SW 1271 (cell line): Measurements from ENCODE around the gene KRT83.
"Not testable (repeated sequence)": the region's sequence is repeated elsewhere in the genome, so short reads cannot be mapped to it uniquely, and the experiment has no call there.

ENCODE experiments used
- DNase-seq, 2 experiments: peaks; one replicate each; lab custom pipeline; 2025; lab: John Stamatoyannopoulos, UW

The KRT83 gene

DNA sequence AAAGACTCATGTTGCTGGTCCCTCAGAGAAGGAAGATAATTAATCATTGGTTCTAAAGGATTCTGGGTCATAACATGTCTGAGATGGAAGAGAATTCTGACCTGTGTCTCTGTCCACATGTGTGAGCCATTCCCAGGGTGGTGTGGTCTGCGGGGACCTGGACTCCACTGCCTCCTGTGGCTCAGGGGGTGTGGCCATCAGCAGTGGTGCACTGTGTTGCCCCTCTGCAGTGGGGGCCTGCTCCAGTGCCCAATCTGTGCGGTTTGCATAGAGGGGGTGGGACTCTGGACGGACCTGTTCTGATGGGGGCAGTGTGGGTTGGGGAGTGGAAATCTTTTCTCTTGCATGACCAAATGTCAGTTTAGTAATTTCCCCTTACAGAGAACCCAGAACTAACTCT is 32.6 kb upstream of the KRT83 start:
- DNase-seq: no peak

DNA sequence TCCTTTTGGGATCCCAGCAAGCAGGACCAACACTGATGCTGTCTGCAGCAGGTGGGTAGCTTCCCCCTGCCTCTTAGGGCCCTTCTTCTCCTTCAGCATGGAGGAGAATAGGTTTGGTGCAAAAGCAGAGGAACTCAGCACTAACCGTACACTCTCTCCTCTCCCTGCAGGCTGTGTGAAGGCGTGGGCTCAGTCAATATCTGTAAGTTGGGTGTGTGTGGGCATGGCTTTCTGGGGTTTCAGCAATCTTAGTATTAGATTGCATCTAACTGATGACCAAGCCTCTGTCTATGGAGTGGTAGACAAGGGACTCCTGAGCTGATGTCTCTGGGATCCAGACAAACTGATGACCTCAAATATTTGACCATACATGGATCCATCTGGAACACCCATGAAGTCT is 31.8 kb upstream of the KRT83 start:
- no peak for DNase-seq

DNA sequence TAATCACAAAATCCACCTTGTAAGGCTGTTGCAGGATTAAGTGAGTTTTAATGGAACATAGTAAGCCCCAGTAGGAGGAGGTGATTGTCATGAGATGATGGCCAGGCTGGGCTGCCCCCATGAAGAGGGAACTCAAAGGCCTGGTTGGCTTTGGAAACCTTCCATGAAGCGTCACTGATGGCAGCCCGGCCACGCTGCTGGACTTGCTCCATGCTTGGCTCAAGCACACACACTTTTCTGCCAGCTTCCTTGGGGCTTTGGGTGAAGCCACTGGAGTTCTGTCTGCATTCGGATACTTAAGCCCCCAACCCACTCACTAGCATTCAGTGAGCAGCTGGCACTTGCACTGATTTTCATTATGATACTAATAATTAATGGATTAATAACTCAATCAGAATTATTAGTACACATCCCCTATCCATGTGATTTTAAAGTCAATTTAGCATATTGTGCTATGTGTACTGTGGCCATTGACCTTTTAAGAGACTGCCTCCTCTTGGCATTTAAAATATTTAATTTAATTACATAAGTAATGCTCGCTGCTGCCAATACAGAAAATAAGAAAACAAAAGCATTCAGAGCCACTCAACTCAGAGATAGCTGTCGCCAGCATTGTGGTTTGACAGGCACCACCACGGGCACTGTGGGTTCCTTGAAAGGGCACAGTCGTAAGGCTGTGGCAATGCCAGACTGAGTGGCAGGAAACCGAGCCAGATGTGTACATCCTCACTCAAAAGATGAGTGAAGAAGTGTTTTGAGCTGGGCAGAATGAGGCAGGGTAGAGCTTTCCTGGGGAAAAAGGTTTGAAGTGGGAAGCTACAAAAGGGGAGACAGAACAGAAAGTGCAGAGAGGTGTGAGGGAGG is 30.2 kb upstream of the KRT83 start:
- no peak for DNase-seq

DNA sequence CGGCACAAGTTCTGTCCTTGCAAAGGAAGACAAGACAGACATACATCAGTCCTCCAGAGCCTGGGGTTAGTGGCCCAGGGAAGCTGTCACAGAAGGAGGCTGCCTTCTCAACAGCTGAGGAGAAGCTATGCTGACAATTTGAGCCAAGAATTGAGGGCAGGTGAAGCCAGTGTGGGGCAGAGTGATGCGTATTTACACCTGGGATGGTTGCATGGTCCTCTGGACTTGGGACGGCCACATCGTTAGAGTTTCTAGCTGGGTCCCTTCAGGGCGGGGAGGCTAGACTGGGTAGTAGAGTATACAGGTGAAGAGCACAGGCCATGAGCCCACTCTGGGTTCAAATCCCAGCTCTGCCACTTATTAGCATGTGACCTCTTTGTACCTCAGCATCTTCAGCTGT is 29.6 kb upstream of the KRT83 start:
- no peak for DNase-seq

DNA sequence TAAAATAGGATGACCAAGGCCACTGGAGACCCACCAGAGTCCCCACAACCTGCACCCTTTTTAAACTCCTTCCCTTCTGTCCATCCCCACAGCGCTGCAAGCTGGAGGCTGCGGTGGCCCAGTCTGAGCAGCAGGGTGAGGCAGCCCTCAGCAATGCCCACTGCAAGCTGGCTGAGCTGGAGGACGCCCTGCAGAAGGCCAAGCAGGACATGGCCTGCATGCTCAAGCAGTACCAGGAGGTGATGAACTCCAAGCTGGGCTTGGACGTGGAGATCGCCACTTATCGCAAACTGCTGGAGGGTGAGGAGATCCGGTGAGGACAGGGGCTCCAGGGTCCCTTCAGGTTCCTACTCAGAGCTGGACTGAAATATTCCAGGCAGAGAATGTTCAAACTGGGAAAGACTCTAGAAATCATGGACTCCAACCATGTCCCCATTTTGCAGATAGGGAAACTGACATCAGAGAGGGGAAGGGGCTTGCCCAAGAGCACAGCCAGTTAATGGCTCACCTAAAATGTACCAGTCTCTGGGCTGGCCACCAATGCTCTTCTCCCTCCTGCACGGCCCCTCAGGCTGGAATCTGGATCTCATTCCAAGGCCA is 28.9 kb upstream of the KRT83 start:
- DNase-seq: no peak

DNA sequence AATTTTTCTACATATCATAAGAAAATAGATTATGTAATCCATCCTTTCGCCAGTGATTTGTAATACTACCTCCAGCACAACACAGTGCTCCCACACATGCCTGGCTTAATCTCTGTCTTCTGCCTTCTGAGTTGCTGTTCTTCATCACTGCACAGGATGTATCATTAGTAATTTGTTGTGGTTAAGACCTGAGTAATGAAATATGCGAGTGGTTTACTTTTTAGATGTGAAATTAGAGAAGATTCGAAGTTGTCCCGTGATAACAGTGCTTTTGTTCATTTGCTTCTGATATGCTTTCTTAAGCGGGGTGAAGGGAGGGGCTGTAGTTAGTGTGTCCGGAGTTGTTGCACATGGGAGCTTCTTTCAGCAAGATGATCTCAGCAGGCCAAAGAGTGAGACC is 28.0 kb upstream of the KRT83 start:
- DNase-seq: no peak

DNA sequence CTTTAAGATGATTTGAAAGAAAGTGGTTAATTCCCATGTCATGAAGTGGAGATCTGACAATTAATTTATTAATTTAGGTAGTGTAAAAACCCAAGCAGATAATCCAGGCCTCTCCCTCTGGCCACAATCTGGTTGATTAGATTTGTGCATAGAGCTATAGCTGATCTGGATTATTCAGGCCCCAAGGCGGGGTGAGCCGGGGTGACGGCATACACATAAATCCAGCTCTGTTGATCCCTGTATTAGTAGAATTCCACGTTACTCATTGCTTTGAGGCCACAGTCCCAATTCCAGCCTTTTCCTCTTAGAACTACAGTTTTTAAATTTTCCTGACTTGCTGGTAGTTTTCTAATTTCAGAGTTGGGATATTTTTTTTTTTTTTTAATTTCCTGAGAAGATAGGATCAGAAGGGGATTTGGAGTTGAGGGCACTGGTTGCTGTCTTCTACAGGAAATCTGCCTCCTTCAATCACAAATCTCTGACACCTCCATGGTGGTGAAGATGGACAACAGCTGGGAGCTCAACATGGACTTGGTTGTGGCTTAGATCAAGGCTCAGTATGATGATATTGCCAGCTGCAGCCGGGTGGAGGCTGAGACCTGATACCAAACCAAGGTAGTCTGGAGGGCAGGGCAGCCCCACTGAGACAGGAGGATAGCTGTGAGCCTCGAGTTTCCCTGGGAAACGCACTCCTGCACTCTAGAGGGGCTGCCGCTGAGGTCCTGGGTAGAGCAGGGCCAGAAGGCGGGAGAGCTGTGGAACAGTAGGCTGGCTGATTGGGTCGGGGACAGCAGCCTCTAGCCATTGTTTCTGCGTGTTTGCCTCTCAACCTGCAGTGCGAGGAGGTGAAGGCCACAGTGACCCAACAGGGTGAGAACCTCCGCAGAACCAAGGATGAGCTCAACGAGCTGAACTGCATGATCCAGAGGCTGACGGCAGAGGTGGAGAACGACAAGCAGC is 26.6 kb upstream of the KRT83 start:
- DNase-seq: no peak

DNA sequence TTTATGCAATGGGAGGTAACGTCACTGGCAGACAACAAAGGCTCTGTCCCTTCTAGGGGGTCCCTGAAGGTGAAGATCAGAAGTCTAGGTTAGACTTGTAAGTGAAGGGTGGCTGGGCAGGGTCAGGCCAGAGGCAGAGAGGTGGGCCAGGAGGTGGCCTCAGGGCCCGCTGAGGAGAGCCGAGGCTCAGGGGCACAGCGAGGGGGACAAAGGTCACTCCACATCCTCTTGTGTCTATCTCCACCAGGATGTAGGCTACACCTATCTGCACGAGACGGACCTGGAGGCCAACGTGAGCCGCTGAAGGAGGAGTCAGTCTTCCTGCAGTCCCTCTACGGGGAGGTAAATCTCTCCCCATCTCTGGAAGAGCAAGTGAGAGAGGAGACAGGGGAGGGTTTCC is 25.8 kb upstream of the KRT83 start:
- no peak for DNase-seq

DNA sequence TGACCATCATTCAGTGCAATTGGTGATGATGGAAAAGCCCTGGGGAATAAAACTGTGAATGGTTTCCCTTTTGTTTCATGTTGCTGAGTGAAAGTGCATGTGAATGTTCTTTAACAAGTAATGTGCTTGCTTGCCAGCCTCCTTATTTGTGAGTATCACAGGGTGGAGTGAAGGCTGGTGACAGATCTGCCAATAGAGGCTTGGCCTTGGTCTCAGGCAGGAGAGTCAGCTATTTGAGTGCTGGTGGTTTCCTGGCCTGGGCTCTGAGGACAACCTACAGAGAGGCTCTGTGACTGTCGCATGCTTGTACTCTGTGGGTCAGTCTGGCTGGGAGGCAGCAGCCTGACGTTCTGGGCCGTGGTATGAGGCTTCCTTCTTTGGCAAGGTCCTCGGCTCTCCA is 25.4 kb upstream of the KRT83 start:
- no peak for DNase-seq

DNA sequence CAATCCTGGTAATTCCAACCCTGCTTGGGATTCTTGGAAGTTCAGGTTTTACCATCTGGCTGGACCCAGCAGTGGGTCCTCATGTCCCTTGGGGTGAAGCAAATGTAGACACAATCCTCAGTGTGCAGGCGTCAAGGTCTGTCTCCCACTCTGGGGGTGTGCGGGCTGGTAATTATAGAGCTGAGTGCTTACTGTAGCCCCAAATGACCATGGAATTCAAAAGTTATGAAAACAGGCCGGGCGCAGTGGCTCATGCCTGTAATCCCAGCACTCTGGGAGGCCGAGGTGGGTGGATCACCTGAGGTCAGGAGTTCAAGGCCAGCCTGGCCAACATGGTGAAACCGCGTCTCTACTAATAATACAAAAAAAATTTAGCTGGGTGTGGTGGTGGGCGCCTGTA is 23.8 kb upstream of the KRT83 start:
- DNase-seq: not testable (repeated sequence)

DNA sequence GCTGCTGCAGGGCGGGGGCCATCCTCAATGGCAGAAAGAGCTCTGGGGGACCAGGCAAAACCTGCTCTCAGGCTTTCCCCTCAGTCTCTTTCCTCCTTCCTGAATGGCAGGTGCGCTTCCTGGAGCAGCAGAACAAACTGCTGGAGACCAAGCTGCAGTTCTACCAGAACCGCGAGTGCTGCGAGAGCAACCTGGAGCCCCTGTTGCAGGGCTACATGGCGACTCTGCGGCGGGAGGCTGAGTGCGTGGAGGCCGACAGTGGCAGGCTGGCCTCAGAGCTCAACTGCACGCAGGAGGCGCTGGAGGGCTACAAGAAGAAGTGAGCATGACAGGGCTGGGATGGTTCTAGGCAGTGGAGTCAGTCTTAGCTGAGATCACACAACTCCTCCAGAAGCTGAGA is 22.9 kb upstream of the KRT83 start:
- no peak for DNase-seq

DNA sequence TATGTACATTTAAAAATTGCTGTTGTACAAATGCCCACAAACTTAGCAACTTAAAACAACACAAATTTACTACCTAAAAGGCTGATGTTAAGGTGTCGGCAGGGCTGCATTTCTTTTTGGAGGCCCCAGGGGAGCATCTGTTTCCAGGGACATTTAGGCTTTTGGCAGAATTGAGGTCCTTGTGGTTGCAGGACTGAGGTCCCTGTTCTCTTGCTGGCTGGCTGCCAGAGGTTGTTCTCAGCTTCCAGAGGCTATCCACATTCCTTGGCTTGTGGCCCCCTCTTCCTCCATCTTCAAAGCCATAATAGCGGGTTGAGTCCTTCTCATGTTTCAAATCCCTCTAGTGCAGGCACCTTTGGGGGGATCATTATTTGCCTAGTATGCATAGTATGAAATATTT is 22.4 kb upstream of the KRT83 start:
- DNase-seq: no peak

DNA sequence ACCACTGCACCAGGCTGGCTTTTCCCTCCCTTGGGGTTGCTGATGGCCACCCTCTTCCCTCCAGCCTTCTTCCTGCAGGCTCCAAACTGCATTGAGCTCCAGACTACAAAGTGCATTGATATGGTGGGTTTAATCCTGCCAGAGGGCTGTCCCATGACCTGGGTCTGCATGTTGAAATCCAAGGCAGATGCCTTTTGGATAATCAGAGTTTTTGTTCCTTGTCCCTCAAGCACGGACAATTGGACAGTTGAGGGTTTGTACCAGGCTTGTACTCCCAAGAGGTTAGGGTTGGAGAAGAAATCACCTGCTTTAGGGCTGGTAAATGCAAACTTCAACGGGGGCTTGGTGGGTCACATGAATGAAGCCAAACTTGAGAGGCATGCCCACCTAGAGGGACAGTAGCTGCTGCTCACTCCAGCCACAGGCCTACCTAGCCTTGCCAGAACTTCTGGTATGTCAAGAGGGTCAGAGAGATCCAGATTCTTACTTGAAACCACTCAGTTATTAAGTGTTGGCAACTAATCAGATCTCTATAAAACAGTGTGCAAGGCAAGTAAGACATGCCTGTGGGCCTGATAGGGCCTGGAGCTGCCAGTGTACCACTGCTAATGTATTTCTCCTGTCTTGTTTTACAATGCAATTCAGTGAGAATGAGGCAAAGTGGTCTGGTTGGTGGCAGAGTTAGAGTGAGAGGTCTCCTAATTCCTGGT is 21.7 kb upstream of the KRT83 start:
- no peak for DNase-seq

DNA sequence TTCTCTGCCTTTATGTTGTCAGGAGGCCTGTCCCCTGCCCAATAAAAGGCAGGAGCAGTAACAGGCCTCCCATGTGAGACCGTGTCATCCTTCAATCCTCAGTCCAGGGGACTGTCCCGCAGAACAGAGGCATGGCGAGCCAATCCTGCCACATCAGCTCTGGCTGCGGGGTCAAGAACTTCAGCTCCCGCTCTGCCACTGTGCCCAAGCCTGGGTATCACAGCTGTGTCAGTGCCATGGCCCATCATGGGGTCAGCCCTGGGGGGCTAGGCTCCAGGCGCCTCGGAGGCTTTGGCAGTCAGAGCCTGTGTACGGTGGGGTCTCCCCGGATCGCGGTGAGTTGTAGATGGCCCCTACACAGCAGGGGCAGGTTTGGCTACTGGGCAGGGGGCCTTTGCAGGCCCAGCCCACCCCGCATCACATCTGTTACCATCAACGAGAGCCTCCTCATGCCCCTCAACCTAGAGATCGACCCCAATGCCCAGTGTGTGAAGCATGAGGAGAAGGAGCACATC is 19.9 kb upstream of the KRT83 start:
- DNase-seq: no peak

DNA sequence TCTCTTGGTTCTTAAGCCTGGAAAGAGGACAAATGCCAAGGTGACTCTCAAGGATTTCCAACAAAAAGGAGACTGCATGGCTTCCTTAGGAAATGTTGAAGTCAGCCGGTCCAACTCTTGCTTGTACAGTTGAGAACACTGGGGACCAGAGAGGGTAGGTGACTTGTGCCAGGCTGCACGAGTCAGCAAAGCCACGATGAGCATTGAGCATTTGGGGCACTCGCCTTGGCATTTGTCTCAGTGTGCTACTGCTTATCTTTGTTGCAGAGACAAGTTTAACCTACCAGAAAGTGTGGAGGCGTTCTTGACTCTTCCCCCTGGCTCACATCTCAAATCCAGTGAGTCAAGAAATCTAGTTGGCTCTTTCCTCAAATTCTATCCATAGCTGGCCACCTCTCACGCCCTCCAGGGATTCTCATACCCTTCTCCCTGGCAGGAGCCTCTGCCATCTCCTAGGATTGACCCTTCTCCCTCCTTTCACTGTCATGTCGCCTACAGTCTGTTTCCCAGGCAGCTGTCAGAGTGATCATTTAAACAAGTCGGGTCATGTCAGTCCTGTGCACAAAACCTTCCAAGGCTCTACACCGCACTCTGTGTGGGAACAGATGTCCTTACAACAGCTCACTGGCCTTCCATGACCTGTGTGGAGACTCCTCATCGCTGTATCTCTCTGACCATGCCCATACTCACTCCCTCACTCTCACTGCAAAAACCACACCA is 17.2 kb upstream of the KRT83 start:
- DNase-seq: no peak

DNA sequence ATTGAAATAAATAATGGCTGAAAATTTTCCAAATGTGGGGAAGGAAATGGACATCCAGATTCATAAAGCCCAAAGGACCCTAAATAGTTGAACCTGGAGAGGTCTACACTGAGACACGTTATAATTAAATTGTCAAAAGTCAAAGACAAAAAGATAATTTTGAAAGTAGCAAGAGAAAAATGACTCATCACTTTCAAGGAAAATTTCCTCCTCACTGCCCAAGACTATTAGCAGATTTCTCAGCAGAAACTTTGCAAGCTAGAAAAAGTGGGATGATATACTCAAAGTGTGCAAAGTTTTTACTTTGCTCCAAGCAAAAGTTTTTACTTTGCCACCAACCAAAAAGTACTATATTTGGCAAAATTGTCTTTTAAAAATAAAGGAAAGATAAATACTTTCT is 15.9 kb upstream of the KRT83 start:
- no peak for DNase-seq

DNA sequence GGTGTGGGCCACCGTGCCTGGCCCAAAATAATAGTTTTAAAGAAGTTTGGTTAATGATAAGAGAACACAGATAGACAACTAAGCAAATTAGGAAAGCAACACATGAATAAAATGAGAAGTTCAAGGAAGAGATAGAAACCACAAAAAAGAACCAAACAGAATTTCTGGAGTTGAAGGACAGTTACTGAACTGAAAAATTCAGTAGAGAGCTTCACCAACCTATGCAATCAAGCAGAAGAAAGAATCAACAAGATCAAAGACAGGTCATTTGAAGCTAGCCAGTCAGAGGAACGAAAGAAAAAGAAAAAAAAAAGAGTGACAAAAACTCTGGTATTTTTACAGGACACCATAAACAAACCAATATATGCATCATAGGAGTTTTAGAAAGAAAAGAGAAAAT is 15.4 kb upstream of the KRT83 start:
- DNase-seq: no peak

DNA sequence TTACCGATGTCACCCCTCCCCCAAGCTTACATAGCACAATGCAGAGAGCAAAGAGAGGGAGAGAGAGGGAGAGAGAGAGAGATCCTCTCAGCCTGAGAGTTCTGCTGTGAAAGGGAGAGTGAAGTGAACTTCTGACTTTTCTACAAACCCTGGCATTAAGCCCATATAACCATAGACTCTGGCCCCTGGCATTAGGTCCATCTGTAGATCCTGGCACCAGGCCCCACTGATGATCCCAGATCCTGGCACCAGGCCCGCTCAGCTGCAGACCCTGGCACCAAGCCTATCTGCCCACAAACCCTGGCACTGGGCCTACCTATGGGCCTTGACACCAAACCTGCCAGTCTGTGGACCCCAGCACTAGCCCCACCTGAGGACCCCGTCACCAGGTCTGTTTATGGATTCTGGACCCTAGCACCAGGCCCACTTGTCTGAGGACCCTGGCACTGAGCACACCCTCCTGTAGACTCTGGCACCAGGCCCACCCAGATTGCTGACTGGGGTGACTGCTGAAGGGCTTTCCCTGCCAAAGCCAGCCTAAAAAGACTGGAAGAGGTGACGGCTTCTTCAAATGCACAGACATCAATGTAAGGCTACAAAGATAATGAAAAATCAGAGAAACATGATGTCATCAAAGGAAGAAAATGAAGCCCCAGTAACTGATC is 14.5 kb upstream of the KRT83 start:
- no peak for DNase-seq

DNA sequence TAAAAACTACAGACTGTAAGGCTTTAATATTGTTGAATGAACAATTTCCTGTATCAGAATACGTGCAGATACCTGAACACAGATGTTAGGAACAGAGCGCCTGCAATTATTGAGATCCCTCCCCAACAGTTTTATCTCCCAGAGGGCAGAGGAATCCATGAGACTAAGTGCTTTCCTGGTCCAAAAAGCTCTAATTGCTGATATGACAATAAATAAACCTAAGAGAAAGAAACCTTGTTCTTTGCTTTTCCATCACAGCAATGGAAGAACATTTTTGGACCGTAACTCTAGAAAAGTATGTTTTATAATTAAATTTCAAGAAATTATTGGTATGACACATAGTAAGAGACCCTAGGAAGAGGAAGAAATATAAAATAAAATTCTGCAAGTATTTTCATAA is 13.0 kb upstream of the KRT83 start:
- no peak for DNase-seq

DNA sequence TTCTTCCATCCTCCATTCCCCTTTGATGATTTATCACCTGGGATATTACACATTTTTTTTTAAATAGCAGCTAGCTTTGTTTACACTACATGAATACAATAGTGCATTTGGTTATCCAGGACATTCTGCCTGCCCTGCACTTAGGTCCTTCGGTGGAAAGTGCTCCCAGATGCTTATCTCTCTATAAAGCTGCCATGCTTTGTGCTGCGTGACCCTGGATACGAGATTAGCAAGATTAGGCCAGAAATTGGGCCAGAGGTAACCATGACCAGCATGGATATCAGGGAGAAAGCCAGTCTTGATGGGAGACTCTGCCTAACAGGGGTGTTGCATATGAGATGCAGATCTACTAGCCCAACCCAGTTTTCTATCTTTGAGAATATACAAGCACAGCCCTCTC is 12.1 kb upstream of the KRT83 start:
- DNase-seq: no peak

DNA sequence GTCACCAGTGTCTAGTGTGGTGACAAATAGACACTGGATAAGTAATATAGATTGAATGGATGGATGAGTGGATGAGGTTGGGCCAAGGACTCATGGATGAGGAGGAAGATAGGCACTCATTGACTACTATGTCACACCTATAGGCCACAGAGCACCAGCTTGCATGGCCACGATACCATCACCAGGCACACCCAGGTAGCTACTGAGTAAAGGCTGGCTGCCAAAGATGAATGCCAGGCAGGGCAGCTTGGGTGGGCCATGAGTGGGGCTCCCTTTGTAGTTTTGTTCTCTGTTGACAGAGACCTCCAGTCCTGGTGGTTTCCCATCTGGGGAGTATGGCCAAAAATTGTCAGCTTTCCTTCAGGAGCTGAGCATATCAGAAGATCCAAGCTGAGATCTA is 11.2 kb upstream of the KRT83 start:
- DNase-seq: no peak
